SK-N-MC (cell line): ENCODE measurements around the gene GRK3.
"Not testable (repeated sequence)": the region's sequence is repeated elsewhere in the genome, so short reads cannot be mapped to it uniquely, and the experiment has no call there.

Experiments
- EZH2 ChIP-seq: fragments of 200-600 bp; sonication (generic); IDR thresholded peaks from one replicate; pipeline ENCODE4 v1.6.1; 2017; ENCODE audit warnings: antibody characterized with exemption
- FOXP2 ChIP-seq: optimal IDR thresholded peaks from 2 replicates; pipeline ENCODE3; 2011; ENCODE audit warnings: mild to moderate bottlenecking, moderate library complexity; ENCODE audit not compliant: insufficient read depth; ENCODE audit errors: extremely low read length, control extremely low read depth
- POLR2AphosphoS5 ChIP-seq: IDR thresholded peaks from 2 replicates; pipeline ENCODE4 v1.6.1; 2012; ENCODE audit warnings: mild to moderate bottlenecking, low read depth, low read length, borderline replicate concordance

DNA sequence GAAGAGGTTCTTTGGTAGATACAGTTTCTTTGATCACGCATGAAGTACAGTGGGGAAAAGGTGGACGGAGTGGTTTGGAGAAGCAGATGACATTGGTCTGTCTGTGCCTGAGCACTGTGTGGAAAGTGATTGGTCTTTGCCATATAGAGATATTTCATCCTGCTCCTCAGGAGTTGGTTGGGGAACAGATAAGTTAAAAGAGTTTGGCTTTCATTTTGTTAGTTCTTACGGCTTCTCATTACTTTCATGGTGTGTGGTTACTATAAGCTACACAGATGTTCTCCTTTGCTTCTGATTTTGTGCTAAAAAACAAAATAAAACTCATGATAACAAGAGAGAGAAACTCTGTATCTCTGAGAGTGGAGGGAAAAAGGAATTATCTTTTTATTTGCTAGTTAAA is 40.7 kb downstream of the GRK3 start:
- TF ChIP-seq POLR2AphosphoS5, EZH2, FOXP2: not testable (repeated sequence)
